CD4-positive, alpha-beta T cell treated with Interferon alpha-2 for 1 hour (primary cell): ENCODE data around the gene SLC6A19.
"Not testable (repeated sequence)": the region's sequence is repeated elsewhere in the genome, so short reads cannot be mapped to it uniquely, and the experiment has no call there.

ENCODE experiments used
- DNase-seq, 2 donors: peaks; one replicate each; pipeline ENCODE4 v3.0.0-alpha.2; 2020 to 2022

Gene SLC6A19

DNA sequence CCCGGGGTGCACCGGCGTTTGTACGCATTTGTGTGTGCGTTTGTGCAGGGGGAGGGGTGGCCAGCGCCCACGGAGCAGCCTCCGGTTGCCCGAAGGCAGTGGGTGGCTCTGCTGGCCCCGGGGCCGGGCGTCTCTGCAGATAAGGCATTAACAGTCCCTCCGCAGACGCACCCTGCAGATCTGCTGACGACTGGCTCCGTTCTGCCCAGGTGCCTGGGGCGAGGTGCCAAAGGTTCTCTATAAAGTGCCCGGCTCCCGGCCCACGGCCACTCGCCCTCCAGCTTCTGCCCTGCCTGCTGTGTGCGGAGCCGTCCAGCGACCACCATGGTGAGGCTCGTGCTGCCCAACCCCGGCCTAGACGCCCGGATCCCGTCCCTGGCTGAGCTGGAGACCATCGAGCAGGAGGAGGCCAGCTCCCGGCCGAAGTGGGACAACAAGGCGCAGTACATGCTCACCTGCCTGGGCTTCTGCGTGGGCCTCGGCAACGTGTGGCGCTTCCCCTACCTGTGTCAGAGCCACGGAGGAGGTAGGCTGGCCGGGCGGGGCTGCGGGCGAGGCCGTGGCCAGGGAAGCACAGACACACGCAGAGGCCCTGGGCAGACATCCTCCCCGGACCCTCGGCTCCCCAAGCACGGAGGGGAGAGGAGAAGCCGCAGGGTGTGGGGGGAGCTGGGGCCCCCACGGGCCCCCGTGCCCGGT is at the start of gene SLC6A19:
Gene SLC6A19 (plus strand): TSS at position 269 of the 699 bp plus-strand sequence. CDS start 56 bp downstream, at position 325.
- no peak for DNase-seq

DNA sequence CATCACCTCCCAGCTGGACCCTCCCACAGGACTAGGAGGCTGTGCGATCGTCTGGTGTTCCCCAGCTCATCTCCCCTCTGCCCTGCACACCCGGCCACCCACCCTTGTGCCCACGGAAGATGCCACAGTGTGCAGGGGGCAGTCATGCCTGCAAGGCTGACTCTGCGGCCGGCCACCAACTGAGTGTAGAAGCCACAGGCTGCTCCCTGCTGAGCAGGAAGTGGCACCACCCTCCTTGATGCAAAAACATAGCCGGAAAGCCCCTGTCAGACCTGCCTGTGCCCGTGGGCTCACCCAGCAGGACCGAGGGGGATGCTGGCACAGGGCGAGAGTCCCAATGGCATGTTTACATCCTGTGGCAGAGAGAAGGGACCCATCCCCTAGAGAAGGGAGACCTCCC is 49.2 kb upstream of the SLC6A19 start:
- DNase-seq, result peak; percentile 35 to 38

DNA sequence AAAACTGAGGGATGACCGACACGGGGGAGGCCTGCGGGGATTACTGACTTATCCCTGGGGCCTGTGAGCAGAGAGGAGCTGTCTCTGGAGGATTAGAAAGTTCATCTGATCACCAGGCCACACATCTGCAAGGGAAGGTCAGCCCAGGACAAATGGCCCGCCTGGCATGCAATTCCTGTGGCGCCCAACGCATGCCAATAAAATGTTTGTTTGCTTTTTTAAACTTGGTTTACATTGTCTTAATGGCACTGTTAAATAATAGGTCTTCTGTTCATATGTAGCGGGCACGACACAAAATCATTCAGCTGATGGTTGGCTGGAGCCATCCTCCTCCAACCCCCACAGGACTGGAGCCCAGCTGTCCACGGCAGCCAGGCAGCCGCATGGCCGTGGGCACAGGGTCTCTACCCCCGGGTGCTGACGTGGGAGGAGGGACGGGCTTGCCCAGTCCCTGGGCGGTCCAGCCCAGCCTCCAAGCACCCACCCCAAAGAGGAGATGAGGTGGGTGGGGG is 48.6 kb upstream of the SLC6A19 start:
- DNase-seq, result no peak

DNA sequence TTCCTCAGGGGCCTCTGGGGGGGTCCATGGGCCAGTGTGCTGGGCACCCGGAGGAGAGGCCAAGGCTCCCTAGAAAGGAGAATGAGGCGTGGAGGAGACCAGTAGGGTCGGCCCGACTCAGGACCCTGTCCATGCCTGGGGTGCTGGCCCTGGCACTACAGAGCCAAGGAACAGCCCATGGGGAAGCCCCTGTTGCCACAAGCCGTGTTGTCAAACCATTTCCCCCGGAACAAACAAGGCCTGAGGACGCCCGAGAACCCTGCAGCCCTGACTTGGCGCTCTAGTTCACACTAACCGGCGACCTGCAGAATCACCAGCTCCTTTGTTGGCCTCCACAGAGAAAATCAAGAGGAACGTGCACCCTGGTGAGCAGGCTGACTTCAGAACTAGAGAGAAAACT is 48.0 kb upstream of the SLC6A19 start:
- peak in 1 of 2 donors; percentile 8 for DNase-seq

DNA sequence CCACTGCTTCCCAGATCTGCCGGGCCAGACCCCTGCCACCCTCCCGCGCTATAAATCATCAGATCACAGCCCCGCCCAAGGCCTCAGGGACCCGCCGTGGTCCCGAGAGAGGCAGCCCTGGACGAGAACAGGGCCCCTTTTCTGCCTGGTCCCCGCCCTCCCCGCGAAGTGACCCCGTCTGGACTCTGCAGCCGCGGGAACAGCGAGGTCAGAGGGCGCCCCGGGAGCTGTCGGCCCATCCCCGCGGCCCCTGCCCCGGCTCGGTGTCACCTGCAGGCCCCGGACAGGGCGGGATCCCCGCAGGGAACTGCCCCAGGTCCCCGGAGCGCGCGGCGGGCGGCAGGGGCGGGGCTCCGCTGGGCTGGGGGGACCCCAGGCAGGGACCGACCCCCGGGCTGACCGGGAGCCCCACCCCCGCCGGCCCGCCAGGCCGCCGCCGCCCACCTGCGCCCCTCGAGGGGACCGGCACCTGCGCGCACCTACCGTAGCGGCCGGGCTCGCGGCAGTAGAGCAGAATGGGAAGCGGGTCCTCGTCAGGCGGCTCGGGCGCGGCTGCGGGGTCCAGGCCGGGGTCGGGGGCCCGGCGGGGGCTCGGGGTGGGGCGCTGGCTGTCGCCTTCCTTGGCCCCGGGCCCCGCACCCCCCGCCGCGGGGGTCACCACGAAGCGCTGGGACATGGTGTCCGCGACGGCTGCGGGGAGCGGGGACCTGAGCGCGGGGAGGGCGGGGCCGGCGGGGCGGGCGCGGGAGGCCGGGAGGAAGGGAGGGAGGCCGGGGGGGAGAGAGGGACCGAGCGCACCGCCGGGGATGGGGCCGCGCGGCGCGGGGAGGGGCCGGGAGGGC is 46.0 kb upstream of the SLC6A19 start:
- no peak for DNase-seq

DNA sequence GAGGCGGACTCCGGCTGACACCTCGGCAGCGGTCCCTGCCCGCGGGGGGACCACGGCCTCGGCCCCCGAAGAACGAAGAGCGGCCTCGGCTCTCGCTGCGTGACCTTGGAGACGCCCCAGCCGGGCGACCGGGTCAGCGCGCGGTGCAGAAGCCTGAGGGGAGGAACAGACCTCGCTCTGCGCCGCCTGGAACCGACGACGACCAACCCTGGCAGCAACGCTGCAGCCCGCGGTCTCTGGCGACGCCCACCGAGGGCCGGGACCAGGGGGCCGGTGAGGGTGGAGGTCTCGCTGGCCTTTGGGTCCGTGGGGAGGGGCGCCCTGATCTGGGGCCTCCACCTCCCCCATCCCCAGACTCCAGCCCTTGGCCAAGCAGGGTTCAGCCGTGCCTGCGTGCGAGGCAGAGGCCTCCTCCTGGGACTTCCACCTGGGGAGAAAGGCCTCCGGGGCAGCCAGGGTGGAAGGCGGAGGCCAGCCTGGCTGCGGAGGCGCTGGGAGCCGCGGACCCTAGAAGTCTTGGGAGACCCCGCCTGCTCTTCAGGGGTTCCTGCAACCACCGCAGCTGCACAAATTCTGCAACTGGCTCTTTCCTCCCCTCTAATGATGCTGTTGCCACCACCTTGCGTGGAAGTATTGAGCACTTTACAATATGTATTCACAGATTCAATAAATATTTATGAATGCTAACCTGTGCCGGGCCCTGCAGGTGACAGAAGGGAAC is 45.2 kb upstream of the SLC6A19 start:
- DNase-seq, result no peak

DNA sequence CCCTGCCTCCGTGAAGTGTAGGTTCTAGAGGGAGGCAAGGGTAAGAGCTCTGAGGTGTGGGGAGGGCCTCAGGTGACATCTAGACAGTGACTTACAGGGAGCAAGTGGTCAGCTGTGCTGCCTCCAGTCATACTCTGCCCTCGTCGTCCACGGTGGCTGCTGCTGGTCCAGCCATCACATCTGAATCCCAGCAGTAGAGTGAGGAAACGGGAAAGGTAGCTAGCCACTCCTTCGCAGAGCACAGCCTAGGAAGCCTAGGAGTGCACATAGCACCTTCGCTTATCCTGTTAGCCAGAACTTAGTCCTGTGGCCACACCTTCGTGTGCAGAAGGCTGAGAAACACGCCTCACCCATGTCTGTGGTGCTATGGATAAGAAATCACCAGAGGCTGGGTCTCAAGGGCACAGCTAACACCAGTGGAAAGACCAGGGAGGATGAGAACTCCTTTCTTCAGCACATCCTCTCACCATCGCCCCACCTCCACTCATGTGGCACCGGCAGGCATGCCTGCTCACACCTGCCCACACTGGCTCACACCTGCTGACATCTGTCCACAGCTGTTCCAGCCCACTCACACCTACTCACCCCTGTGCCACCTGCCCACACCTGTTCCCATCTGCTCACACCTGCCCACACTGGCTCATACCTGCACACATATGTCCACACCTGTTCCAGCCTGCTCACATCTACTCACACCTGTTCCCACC is 44.5 kb upstream of the SLC6A19 start:
- DNase-seq, result no peak

DNA sequence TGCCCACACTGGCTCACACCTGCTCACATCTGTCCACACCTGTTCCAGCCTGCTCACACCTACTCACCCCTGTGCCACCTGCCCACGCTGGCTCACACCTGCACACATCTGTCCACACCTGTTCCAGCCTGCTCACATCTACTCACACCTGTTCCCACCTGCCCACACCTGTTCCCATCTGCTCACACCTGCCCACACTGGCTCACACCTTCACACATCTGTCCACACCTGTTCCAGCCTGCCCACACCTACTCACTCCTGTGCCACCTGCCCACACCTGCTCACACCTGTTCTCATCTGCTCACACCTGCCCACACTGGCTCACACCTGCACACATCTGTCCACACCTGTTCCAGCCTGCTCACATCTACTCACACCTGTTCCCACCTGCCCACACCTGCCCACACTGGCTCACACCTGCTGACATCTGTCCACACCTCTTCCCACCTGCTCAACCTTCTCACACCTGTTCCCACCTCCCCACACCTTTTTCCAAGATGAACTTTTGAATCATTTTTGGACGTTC is 43.9 kb upstream of the SLC6A19 start:
- DNase-seq, result not testable (repeated sequence)

DNA sequence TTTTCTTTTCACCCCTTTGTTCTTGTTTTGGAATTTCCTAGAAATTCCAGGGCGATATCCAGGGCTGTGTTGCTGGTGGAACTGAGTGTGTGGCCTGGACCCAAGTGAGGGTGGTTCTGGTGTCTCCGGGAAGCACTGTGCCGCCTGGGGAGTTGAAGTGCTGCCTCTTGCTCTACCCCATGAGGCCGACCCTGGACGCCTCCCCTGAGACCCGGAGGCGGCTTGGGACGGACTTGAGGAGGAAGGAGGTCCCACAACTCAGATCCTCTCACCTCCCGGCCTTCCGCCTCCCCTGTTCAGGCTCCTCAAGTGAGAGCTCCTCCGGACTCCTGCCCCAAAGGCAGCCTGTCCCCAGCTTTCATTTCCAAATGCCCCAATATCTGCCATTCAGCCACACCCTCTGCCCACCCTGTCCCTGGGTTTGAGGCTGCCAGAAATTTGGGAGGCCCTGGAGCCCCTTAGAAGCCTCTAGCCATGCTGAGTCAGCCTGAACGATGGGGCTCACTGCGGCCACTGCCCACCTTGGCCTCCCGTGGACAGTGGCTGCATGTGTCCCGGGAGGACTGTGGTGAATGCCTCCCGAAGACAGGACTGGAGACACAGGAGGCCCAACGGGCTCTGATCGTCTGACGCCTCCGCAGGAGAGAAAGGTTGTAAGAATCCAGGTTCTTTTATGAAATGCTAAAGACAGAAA is 42.6 kb upstream of the SLC6A19 start:
- no peak for DNase-seq

DNA sequence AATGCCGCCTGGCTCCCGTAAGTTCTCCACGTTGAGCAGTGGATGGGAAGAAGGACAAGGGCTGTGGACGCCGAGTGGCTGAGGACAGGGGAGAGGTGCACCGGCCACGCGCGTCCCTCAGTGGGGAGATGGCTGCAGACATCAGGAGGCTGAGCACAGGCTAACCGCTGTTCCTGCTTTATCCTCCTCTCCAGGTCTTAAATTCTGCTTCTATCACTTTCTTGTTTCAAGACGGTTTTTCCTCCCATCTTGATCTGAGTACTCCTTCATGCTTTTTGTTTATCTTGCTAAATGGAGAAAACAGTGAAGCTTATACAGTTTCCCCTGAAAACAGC is 42.1 kb upstream of the SLC6A19 start:
- no peak for DNase-seq

DNA sequence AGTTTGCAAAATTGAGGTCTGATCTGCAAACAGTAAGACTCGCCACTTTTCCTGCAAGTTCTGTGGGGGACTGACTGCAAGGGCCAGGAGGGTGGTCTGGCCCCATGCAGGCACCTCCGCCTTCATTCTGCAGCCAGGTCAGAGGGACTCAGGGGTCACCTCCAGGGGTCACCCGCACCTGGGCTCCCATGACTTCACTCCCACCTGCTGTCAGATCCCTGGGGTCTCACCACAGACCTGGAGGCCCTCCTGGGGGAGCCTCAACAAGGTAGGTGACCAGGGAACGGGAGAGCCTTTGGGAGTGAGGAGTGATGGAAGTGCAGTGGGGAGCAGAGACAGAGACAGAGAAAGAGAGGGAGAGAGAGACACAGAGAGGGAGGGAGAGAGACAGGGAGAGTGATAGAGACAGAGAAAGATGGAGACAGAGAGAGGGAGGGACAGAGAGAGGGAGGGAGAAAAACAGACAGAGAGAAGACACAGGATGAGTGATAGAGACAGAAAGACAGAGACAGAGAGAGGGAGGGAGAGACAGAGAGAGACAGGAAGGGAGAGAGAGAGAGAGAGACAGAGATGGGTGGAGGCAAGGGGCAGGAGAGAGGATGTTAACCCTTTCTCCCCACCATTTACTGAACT is 41.5 kb upstream of the SLC6A19 start:
- no peak for DNase-seq

DNA sequence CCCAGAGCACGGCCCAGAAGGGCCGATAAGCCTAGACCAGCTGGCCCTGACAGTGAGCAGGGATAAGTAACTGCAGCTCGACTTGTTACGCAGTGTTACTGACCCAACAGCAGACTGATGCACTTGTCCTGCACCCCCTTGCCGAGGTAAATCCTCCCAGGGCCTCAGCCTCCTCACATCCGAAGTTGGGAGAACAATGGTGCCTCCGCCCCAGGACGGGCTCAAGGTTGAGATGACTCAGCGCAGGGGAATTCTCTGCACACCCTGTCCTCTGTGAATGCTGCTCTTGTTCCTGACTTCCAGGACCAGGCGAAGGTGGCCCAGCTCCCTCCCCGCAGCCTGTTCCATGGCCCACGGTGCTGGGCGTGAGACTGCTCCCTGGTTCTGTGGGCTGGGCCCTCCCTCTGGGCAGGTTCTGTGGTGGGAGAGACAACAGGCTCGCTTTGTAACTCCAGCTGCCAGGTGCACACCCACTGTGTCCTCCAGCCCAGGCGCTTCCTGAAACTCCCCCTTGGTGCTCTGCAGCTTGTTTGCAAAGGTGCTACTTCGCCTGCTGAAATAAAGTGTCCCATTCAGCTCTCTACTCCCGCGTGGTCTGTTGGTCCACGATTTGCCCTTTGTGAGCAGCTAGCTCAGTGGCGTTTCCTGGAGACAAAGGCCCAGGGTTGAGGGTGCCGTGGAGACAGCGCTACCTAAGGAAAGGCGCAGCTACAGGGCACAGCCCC is 40.1 kb upstream of the SLC6A19 start:
- no peak for DNase-seq

DNA sequence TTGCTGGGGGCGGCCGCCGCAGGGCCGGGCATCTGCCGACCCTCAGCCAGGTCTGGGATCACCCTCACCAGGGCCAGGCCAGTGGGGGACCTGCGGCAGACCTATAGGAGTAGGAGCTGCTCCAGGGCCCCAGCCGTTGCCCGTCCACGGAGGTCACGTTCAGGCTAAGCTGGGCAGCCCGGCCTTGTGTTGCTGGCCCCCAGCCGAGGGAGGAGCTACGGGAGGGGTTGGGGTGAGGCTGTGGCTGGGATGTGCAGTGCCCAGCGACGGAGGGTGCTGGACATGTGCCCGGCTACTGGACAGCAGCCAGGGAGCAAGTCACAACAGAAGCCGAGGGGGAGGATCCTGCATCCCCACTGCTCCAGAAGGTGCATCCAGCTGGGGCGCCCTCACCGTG is 39.6 kb upstream of the SLC6A19 start:
- DNase-seq, result no peak

DNA sequence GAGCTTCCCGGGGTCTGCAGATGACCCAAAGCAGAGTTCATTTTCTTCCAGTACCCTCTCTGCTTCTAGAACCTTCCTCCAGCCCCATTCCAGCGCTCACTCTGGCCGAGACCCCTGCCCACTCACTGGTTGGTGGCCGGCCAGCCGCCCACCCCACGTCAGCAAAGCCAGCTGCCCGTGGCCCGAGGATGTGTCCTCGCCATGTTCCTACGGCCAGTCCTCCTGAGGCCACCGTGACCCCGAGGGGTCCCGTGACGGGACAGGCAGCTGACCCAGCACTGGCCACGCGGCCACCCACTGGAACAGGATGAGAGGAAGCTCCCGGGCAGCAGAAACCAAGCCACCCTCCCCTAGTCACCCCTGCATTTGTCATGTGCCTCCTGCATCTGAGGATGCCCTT is 39.1 kb upstream of the SLC6A19 start:
- DNase-seq, result no peak

DNA sequence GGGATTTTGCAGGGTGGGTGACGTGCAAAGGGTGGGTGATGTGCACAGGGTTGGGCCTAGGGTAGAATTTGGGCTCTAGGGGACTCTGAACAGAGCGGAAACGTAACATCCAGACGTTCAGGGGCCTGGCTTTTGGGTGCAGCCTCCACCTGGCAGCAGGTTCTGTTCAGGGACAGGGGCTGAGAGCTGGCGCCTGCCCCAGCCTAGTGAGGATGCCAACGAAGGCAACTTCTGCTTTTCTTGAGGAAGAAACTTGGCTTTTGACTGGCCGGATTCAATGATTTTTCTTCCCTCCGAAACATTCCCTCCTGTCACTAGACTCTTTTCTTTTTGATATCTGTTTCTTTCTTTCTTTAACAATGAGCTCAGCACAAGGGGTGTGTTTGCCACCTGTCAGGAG is 38.6 kb upstream of the SLC6A19 start:
- DNase-seq, result no peak

DNA sequence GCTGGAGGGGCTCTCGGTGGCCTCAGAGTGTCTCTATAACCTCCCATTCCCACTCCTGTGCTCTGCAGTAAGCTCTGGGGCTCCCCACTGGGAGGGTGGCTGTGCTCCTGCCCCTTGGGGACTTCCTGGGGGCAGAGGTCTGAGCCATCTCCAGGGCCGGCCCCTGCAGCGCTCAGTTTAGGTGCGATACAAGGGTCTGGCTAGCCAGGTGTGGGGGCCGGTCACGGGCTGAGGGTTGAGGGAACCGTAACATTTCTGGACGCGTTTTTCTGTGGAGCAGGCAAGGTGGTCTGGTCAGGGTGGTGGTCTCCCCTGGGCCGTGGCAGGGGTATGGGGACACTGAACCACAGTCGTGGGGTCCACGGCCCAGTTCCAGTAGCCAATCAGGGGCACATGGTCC is 38.0 kb upstream of the SLC6A19 start:
- no peak for DNase-seq

DNA sequence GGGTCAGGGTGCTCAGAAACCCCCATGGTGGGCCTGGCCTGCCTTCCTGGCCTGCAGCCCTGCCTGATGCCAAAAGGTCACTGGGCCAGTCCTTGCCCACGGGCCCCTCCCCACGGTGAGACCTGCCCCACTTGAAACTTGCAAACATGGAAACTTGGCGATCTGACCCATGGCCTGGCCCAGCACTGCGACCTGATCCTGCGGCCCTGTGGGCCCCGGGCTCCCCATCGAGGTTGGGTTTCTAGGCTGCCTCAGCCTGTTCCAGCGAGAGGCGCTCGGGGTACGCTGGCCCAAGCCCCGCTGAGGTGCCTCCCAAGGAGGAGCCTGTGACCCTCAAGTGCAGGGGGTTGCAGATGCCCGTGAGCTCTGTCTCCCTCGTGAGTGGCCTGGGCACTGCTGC is 37.5 kb upstream of the SLC6A19 start:
- DNase-seq, result no peak

DNA sequence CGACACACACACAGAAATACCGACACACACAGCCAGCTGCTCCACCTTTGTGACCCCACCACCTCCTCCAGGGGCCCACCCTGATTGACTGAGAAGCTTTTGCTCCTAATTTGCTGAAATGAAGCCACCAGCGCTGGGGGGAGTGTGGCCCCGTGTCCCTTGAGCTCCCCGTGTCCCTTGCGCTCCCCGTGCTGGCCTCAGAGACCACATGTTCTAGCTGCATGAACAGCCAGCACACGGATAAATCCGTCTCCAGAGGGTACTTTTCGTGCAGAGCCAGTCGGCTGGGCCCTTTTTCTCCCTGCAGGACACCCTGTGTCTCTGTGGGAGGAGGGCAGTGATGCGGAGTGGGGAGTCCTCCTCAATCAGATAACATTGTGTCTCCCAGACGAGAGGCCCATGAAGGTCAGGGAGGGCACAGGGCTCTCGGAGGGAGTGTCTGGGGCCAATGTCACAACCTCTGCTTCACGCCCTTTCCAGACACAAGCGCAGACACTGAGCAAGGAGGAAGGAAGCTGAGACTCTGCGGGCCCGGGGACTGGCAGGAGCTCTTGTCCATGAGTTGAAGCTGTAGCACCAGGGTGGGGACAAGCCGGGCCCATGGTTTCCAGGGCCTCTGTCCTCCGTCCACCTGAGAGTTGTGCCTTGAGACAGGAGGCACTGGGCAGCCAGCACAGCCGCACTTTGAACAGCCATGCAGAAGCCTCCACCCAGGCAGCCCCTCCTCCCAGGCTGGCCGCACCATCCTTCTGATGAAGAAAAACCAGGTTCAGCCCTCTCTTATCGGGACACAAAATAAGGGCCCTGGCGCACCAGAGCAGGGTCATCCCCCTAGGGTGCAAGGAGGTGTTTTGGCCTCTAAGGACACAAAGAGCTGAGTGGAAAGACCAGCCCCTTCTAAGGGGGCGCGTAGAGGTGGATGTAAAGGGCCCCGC is 36.4 kb upstream of the SLC6A19 start:
- DNase-seq, result no peak

DNA sequence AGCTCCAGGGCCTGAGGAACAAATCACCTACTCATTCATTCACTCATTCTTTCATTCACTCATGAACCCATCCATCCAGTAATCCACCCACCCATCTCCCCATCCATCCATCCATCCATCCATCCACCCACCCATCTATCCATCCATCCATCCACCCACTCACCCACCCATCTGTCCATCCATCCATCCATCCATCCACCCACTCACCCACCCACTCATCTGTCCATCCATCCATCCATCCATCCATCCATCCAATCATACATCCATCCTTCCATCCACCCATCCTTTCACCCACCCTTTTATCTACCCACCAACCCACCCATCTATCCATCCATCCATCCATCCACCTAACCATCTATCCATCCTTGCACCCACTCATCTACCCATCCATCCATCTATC is 35.5 kb upstream of the SLC6A19 start:
- no peak for DNase-seq

DNA sequence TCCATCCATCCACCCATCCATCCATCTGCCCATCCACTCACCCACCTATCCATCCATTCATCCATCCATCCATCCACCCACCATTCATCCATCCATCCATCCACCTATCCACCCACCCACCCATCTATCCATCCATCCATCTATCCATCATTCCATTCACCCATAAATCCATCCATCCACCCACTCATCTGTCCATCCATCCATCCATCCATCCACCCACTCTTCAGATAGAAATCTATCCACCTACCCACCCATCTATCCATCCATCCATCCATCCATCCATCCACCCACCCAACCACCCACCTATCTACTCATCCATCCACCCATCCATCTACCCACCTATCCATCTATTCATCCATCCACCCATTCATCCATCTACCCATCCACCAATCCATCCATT is 35.0 kb upstream of the SLC6A19 start:
- DNase-seq, result no peak
